HEK293 (cell line): Measurements from ENCODE around the gene AKNA.

Source experiments
- CTCF ChIP-seq: fragments of 450-650 bp; formaldehyde crosslinking; IDR thresholded peaks from 2 replicates; pipeline ENCODE4 v1.5.1; 2016; ENCODE audit warnings: missing biosample characterization, missing genetic modification characterization
- OSR2 ChIP-seq: fragments of 450-650 bp; formaldehyde crosslinking; IDR thresholded peaks from 2 replicates; pipeline ENCODE4 v1.5.1; 2016; ENCODE audit warnings: missing biosample characterization, missing genetic modification characterization
- ZBTB49 ChIP-seq: fragments of 450-650 bp; formaldehyde crosslinking; IDR thresholded peaks from 2 replicates; pipeline ENCODE4 v1.5.1; 2016; ENCODE audit warnings: missing biosample characterization, missing genetic modification characterization, low read depth
- ZNF140 ChIP-seq: fragments of 450-650 bp; formaldehyde crosslinking; IDR thresholded peaks from 2 replicates; pipeline ENCODE4 v1.5.1; 2016; ENCODE audit warnings: missing biosample characterization, missing genetic modification characterization
- ZNF510 ChIP-seq: fragments of 450-650 bp; formaldehyde crosslinking; IDR thresholded peaks from 2 replicates; pipeline ENCODE4 v1.5.1; 2018; ENCODE audit warnings: mild to moderate bottlenecking, missing genetic modification characterization, missing biosample characterization; ENCODE audit not compliant: insufficient replicate concordance

- peak; percentile 83 for TF ChIP-seq OSR2 (tag by site-specific recombination)
- TF ChIP-seq CTCF (tag by site-specific recombination): no peak
- TF ChIP-seq ZNF510 (tag by site-specific recombination): no peak
- no peak for TF ChIP-seq ZBTB49 (tag by site-specific recombination)
- no peak for TF ChIP-seq ZNF140
These were observed 52.0 kb downstream of the AKNA start for GRCh38 chr9:114335745-114336144.
